ENCODE data around the gene BCOR. TPM values are rescaled to one million over a fixed set of nuclear protein-coding genes. Genes with fewer than 3 reads are reported as not detected.

The BCOR gene
- total and polyA plus RNA-seq, 4 donors, result 5.6 to 23.0 (median 11.0) TPM

GRCh38 chrX:40013266-40014195 lies 84.2 kb downstream of the BCOR start:
- no peak for DNase-seq (ENCODE audit: low spot score)
- TF ChIP-seq RAD21 (IDR thresholded peaks at IDR 0.05) (peak in 1 of 2 donors; percentile 2), SP1 (IDR thresholded peaks at IDR 0.05) (no peak)
- peaks cover 3 to 39% (median 15%) of the 10 kb centered on the region in 4 donors for H3K4me1 ChIP-seq (ENCODE audit: control insufficient read depth in 4 of 4, insufficient read depth in 4 of 4, low read length in 3 of 4)
- H3K9me3 ChIP-seq (ENCODE audit: control insufficient read depth in 4 of 4, low read length in 3 of 4), result peaks cover 0 to 5% (median 0%) of the 10 kb centered on the region in 4 donors
- no peaks in the 10 kb centered on the region for H3K27me3 ChIP-seq (ENCODE audit: control insufficient read depth in 4 of 4, insufficient read depth in 4 of 4, low read length in 3 of 4)
- peak overlapping the region; percentile 88 to 90 for H3K27ac ChIP-seq (ENCODE audit: low read depth in 1 of 2, low read length in 2 of 2)
- H3K4me3 ChIP-seq (ENCODE audit: low read depth in 1 of 3, low read length in 3 of 3), result peak overlapping the region in 2 of 3 donors; percentile 65 to 70
- H3K9ac ChIP-seq (ENCODE audit: low read depth in 1 of 2, low read length in 2 of 2), result peak overlapping the region; percentile 13 to 67
- under 1% methylated on average over 76 of the region's 76 CpGs for WGBS
- H3K36me3 ChIP-seq (ENCODE audit: control insufficient read depth in 4 of 4, insufficient read depth in 3 of 4, low read depth in 1 of 4, low read length in 3 of 4), result no peaks in the 10 kb centered on the region

GRCh38 chrX:40012868-40013265 lies 84.9 kb downstream of the BCOR start:
- TF ChIP-seq HNF4A (conservative IDR thresholded peaks at IDR 0.05) (no peak), CTCF (IDR thresholded peaks at IDR 0.05; ENCODE audit: low read depth, low read length, missing input control) (no peak), FOXA2 (IDR thresholded peaks at IDR 0.05) (no peak), SP1 (IDR thresholded peaks at IDR 0.05) (peak; percentile 4), RAD21 (IDR thresholded peaks at IDR 0.05) (no peak), FOXA1 (IDR thresholded peaks at IDR 0.05) (no peak), TAF1 (conservative IDR thresholded peaks at IDR 0.05) (no peak), GABPA (IDR thresholded peaks at IDR 0.05 in 1 of 2, conservative IDR thresholded peaks at IDR 0.05 in 1 of 2) (no peak), EGR1 (IDR thresholded peaks at IDR 0.05; ENCODE audit: low read depth in 2 of 2) (no peak)
- H3K27ac ChIP-seq (ENCODE audit: low read depth in 1 of 2, low read length in 2 of 2), result peak overlapping the region; percentile 88 to 90
- DNase-seq (ENCODE audit: low spot score), result no peak
- H3K27me3 ChIP-seq (ENCODE audit: control insufficient read depth in 4 of 4, insufficient read depth in 4 of 4, low read length in 3 of 4), result no peaks in the 10 kb centered on the region
- H3K4me3 ChIP-seq (ENCODE audit: low read depth in 1 of 3, low read length in 3 of 3), result peak overlapping the region; percentile 0 to 70 (median 65)
- H3K4me1 ChIP-seq (ENCODE audit: control insufficient read depth in 4 of 4, insufficient read depth in 4 of 4, low read length in 3 of 4), result peaks cover 3 to 39% (median 15%) of the 10 kb centered on the region in 4 donors
- H3K9ac ChIP-seq (ENCODE audit: low read depth in 1 of 2, low read length in 2 of 2), result peak overlapping the region in 1 of 2 donors; percentile 67
- 4% methylated on average over 35 of the region's 35 CpGs for WGBS
- H3K36me3 ChIP-seq (ENCODE audit: control insufficient read depth in 4 of 4, insufficient read depth in 3 of 4, low read depth in 1 of 4, low read length in 3 of 4), result no peaks in the 10 kb centered on the region
- H3K9me3 ChIP-seq (ENCODE audit: control insufficient read depth in 4 of 4, low read length in 3 of 4), result peaks cover 0 to 5% (median 0%) of the 10 kb centered on the region in 4 donors

- TF ChIP-seq HNF4G (IDR thresholded peaks at IDR 0.05), result no peak
- TF ChIP-seq GABPA (IDR thresholded peaks at IDR 0.05 in 1 of 2, conservative IDR thresholded peaks at IDR 0.05 in 1 of 2), result no peak
- peak; percentile 55 for TF ChIP-seq SP1 (IDR thresholded peaks at IDR 0.05)
- TF ChIP-seq REST (IDR thresholded peaks at IDR 0.05), result peak; percentile 46
- TF ChIP-seq FOXA1 (IDR thresholded peaks at IDR 0.05), result peak; percentile 30
- TF ChIP-seq YY1 (IDR thresholded peaks at IDR 0.05), result peak; percentile 58
- peak in 1 of 2 donors; percentile 19 for TF ChIP-seq RAD21 (IDR thresholded peaks at IDR 0.05)
- no peak for TF ChIP-seq HNF4A (conservative IDR thresholded peaks at IDR 0.05)
- no peak for TF ChIP-seq ATF3 (IDR thresholded peaks at IDR 0.05)
- peak in 1 of 2 donors; percentile 13 for TF ChIP-seq JUND (IDR thresholded peaks at IDR 0.05)
- TF ChIP-seq TAF1 (conservative IDR thresholded peaks at IDR 0.05), result no peak
- TF ChIP-seq FOXA2 (IDR thresholded peaks at IDR 0.05), result peak; percentile 73
- peak in 1 of 2 donors; percentile 26 for TF ChIP-seq EGR1 (IDR thresholded peaks at IDR 0.05; ENCODE audit: low read depth in 2 of 2)
- peak; percentile 21 to 59 for TF ChIP-seq RXRA (IDR thresholded peaks at IDR 0.05)
- peak; percentile 37 for TF ChIP-seq MAX (IDR thresholded peaks at IDR 0.05)
- H3K4me1 ChIP-seq (ENCODE audit: control insufficient read depth in 4 of 4, insufficient read depth in 4 of 4, low read length in 3 of 4), result peaks cover 3 to 39% (median 15%) of the 10 kb centered on the region in 4 donors
- peaks cover 0 to 5% (median 0%) of the 10 kb centered on the region in 4 donors for H3K9me3 ChIP-seq (ENCODE audit: control insufficient read depth in 4 of 4, low read length in 3 of 4)
- WGBS, result 5% methylated on average over 60 of the region's 60 CpGs
- peak overlapping the region; percentile 88 to 90 for H3K27ac ChIP-seq (ENCODE audit: low read depth in 1 of 2, low read length in 2 of 2)
- DNase-seq (ENCODE audit: low spot score), result no peak
- H3K27me3 ChIP-seq (ENCODE audit: control insufficient read depth in 4 of 4, insufficient read depth in 4 of 4, low read length in 3 of 4), result no peaks in the 10 kb centered on the region
- no peaks in the 10 kb centered on the region for H3K36me3 ChIP-seq (ENCODE audit: control insufficient read depth in 4 of 4, insufficient read depth in 3 of 4, low read depth in 1 of 4, low read length in 3 of 4)
- peak overlapping the region in 1 of 2 donors; percentile 2 for H3K9ac ChIP-seq (ENCODE audit: low read depth in 1 of 2, low read length in 2 of 2)
- peak overlapping the region in 2 of 3 donors; percentile 31 to 70 for H3K4me3 ChIP-seq (ENCODE audit: low read depth in 1 of 3, low read length in 3 of 3)
These were observed 85.5 kb downstream of the BCOR start for GRCh38 chrX:40012039-40012867.
